Measurements from ENCODE around the gene TRIO. TPM values are rescaled to one million over a fixed set of nuclear protein-coding genes. Genes with fewer than 3 reads are reported as not detected.
A peak's percentile ranks its signal among the peaks of the same experiment; 100 is the strongest.

Gene TRIO
- total and polyA plus RNA-seq, 10 of the 15 experiments (the other 5 are each of a cell fraction or from before 2014, with no cell fraction given) = 5.1 to 96.4 (median 44.6) TPM

DNA sequence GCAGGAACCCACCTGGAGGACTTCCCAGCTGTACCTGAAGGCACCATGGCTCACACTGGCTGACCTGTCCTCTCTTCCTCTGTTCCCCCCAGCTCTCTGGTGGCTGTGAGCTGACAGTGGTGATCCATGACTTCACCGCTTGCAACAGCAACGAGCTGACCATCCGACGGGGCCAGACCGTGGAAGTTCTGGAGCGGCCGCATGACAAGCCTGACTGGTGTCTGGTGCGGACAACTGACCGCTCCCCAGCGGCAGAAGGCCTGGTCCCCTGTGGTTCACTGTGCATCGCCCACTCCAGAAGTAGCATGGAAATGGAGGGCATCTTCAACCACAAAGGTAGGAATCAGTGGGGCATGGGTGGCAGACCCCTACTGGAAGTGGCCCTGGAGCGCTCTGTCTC lies 276.5 kb downstream of the TRIO start:
- no peaks in the 10 kb centered on the region for H3K27me3 ChIP-seq (replicated peaks in 1 of 2; ENCODE audit: control insufficient read depth in 2 of 2, insufficient read depth in 2 of 2, low read length in 1 of 2)
- ChIA-PET SMC1A (ENCODE audit: uncharacterized antibody, unreplicated experiment) (interaction anchor here (1.2 kb wide), 1 partner anchor 11 kb away, joined by 3 read pairs; no protein-coding TSS in a partner anchor), CTCF (no interaction called here), RAD21 (ENCODE audit: unreplicated experiment) (no interaction called here), POLR2A (no interaction called here)
- no peaks in the 10 kb centered on the region for H3K9me3 ChIP-seq (replicated peaks; ENCODE audit: control insufficient read depth, insufficient read depth, low read length)
- no peaks in the 10 kb centered on the region for H4K20me1 ChIP-seq (ENCODE audit: control insufficient read depth, insufficient read depth)
- no peak overlapping the region for H3K4me3 ChIP-seq
- WGBS (ENCODE audit: insufficient coverage, insufficient replicate concordance, low lambda C conversion rate, missing lambda C conversion rate) = 100% methylated on average over 12 of the region's 12 CpGs
- intact Hi-C loops (cut with micrococcal nuclease; ENCODE audit: unreplicated experiment) = no loop called here
- H3K4me1 ChIP-seq (ENCODE audit: control insufficient read depth, insufficient read depth, low read length) = peaks cover 29% of the 10 kb centered on the region
- FAIRE-seq = no peak
- in situ Hi-C loops (cut with MboI) = no loop called here
- ATAC-seq = no peak
- BruUV-seq (replicated peaks) = no TSS peak
- TF ChIP-seq POLR2AphosphoS5 (IDR thresholded peaks at IDR 0.05; ENCODE audit: low read length) (no peak), CHD1 (IDR thresholded peaks at IDR 0.05; ENCODE audit: low read depth, low read length) (no peak), POLR2A (IDR thresholded peaks at IDR 0.05; ENCODE audit: low read depth, low read length) (peak; percentile 13; the same call in 1 of the 2 replicates)
- H2AFZ ChIP-seq (ENCODE audit: control insufficient read depth, low read depth, low read length) = no peak overlapping the region
- H3K9ac ChIP-seq (ENCODE audit: control insufficient read depth, insufficient read depth, low read length) = no peak overlapping the region
- H3K79me2 ChIP-seq (ENCODE audit: control insufficient read depth, insufficient read depth, low read length) = no peaks in the 10 kb centered on the region
- no peak overlapping the region for H3K4me2 ChIP-seq (ENCODE audit: control insufficient read depth, insufficient read depth)
- no peak for DNase-seq (ENCODE audit: low read depth, low spot score)
- peaks cover 25 to 37% of the 10 kb centered on the region in 2 experiments for H3K36me3 ChIP-seq (ENCODE audit: control insufficient read depth in 2 of 2, insufficient read depth in 2 of 2, low read length in 1 of 2)
- H3K27ac ChIP-seq (ENCODE audit: control insufficient read depth, insufficient read depth) = no peak overlapping the region

DNA sequence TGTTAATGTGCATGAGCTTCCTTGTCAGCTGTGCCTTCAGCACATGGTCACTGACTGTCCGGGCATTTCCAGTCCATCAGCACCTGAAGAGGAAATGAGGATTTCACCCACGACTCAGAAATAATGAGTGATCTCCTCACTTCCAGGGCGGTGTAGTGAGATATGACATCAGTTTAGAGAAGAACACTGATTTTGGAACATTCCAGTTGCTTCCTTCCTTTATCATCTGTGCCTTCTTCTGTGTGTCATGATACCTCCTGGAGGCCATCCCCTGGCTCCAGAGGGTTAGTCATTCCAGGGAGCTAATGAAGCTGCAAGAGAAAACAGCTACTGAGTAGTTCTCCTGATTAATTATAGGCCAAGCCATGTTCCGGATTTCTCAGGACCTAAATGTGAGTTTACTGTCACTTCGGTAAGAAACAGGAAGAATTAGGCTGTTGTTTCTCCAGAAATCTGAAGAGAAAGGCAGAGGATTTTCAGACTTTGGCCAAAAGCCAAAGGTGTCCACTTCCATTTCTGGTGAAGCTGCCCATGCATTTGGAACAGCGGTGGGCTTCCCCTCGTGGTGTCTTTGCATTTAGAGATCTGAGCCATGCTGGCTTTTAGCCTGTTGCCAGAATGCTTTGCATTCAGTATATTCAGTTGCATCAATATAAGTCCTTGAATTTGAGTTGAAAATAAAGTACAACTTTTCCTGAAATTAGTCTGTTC lies 277.1 kb downstream of the TRIO start:
- Histone ChIP-seq H3K4me3 (no peak overlapping the region), H3K27me3 (replicated peaks in 1 of 2; ENCODE audit: control insufficient read depth in 2 of 2, insufficient read depth in 2 of 2, low read length in 1 of 2) (no peaks in the 10 kb centered on the region), H3K9me3 (replicated peaks; ENCODE audit: control insufficient read depth, insufficient read depth, low read length) (no peaks in the 10 kb centered on the region), H3K79me2 (ENCODE audit: control insufficient read depth, insufficient read depth, low read length) (no peaks in the 10 kb centered on the region), H3K36me3 (ENCODE audit: control insufficient read depth in 2 of 2, insufficient read depth in 2 of 2, low read length in 1 of 2) (peaks cover 25 to 36% of the 10 kb centered on the region in 2 experiments), H3K9ac (ENCODE audit: control insufficient read depth, insufficient read depth, low read length) (no peak overlapping the region), H3K4me1 (ENCODE audit: control insufficient read depth, insufficient read depth, low read length) (peaks cover 24% of the 10 kb centered on the region), H3K4me2 (ENCODE audit: control insufficient read depth, insufficient read depth) (no peak overlapping the region), H2AFZ (ENCODE audit: control insufficient read depth, low read depth, low read length) (no peak overlapping the region), H3K27ac (ENCODE audit: control insufficient read depth, insufficient read depth) (no peak overlapping the region), H4K20me1 (ENCODE audit: control insufficient read depth, insufficient read depth) (no peaks in the 10 kb centered on the region)
- intact Hi-C loops (cut with micrococcal nuclease; ENCODE audit: unreplicated experiment) = no loop called here
- BruUV-seq (replicated peaks) = no TSS peak
- FAIRE-seq (no peak), DNase-seq (ENCODE audit: low read depth, low spot score) (no peak), ATAC-seq (no peak)
- ChIA-PET RAD21 (ENCODE audit: unreplicated experiment) (no interaction called here), CTCF (no interaction called here), SMC1A (ENCODE audit: uncharacterized antibody, unreplicated experiment) (interaction anchor here (1.2 kb wide), 1 partner anchor 12 kb away, joined by 3 read pairs; no protein-coding TSS in a partner anchor), POLR2A (no interaction called here)
- in situ Hi-C loops (cut with MboI) = no loop called here
- WGBS (ENCODE audit: insufficient coverage, insufficient replicate concordance, low lambda C conversion rate, missing lambda C conversion rate) = 95% methylated on average over 7 of the region's 7 CpGs
- TF ChIP-seq PAX8 (IDR thresholded peaks at IDR 0.05) = no peak
